Measurements from ENCODE around the gene ATG14.
"Not testable (repeated sequence)": the region's sequence is repeated elsewhere in the genome, so short reads cannot be mapped to it uniquely, and the experiment has no call there.

Gene ATG14

DNA sequence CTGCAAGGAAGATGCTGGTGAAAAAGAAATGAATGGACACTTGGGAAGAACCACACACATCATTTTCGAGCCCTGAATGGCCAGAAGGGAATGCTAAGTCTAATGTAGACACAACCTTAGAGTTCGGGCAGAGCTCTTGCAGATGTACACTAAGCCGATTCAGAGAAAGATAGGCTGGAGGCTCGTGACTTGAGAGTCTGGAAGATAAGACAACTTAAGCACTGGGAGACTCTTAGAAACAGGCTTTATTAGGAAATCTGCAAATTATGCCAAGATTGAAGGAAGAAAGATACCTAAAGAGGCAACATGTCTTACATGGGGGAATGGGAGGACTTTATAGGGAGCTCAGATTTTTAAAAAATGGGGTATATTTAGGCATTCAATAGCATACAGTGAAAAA is 15.3 kb upstream of the ATG14 start:
- TF ChIP-seq CTCF (IDR thresholded peaks at IDR 0.05; ENCODE audit: low read depth, low read length, missing control alignments), result no peak
- no peak for DNase-seq (ENCODE audit: extremely low read depth, low read depth)
- H3K4me3 ChIP-seq (replicated peaks; ENCODE audit: low read depth, low read length), result no peak overlapping the region

DNA sequence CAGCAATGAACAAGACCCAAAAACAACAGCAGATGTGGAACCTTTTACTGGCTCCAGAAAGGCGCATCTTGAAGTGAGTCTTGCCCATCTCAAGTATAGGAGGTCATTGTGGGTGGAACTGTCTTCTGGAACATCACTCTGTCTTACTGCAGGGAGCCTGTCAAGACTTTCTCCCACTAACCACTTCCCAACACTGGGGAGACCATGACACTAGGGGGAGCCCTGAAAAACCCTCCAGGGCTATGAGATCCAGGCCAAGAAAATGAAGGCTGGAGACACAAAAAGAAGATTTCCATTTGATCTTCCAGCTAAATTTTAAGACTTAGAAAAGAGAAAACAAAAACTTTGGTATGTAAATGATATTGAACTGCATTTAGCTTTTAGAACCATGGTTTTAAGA is 13.5 kb upstream of the ATG14 start:
- peak; percentile 28 for TF ChIP-seq CTCF (IDR thresholded peaks at IDR 0.05; ENCODE audit: low read depth, low read length, missing control alignments)
- no peak for DNase-seq (ENCODE audit: extremely low read depth, low read depth)
- H3K4me3 ChIP-seq (replicated peaks; ENCODE audit: low read depth, low read length), result no peak overlapping the region

DNA sequence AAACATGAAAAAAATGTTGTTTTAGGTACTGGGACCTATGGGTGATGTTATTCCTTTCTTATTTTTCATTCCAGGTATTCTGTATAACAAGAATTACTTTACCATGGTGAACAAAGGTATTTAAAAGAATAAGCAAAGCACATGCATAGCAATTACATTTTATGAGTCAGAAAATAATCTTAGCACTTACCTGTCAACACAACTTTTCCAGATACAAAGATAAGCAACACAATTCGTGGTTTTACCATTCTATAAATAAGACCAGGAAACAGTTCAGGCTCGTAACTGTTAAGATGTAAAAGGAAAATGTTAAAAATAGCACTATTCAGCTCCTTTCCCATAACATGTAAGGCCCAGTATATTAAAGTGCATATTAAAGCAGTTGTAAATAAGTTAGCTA is 12.3 kb upstream of the ATG14 start:
- H3K4me3 ChIP-seq (replicated peaks; ENCODE audit: low read depth, low read length), result no peak overlapping the region
- no peak for DNase-seq (ENCODE audit: extremely low read depth, low read depth)
- no peak for TF ChIP-seq CTCF (IDR thresholded peaks at IDR 0.05; ENCODE audit: low read depth, low read length, missing control alignments)

- DNase-seq (ENCODE audit: extremely low read depth, low read depth), result not testable (repeated sequence)
These were observed 10.7 kb upstream of the ATG14 start for GRCh38 chr14:55422338-55422737.

DNA sequence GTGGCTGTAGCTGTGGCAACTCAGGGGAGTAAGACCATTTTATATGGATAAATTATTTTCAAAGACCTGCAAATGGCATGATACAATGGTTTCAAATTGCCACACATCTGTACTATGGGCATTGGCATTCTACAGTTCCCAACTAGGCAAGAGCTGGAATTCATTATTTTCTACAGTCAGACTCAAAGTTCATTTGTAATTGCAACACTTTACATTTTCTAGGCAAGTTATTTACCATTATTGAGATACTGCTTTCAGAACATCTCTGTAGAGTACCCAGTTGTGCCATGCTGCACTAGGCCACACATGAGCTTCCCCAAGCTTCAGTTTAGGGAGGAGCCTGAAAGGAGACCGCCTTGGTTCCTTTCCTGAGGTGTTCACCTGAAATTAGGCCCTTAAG is 8.0 kb upstream of the ATG14 start:
- no peak for DNase-seq (ENCODE audit: extremely low read depth, low read depth)
- TF ChIP-seq CTCF (IDR thresholded peaks at IDR 0.05; ENCODE audit: low read depth, low read length, missing control alignments), result no peak
- no peak overlapping the region for H3K4me3 ChIP-seq (replicated peaks; ENCODE audit: low read depth, low read length)

More at GRCh38 chr14:55422338-55422737, 10.7 kb upstream of the ATG14 start:
- not testable (repeated sequence) for H3K4me3 ChIP-seq (replicated peaks; ENCODE audit: low read depth, low read length)

DNA sequence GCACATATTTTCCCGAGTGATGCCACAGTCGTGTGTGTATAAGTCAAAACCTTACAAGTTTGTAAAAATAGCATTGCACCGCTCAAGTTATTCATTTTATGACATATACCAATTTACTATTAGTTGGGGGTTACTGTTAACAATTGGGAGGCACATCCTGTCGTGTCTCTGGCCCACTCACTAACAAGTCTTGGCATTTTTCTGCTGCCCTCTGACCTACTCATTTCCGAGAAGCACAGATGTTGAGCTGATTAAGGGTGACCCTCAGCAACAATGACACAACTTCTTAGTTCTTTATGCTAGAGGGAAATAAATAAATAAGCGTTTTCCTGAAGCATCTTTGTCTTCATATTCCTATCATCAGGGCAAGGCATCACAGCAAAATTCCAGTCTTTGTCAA is 6.8 kb upstream of the ATG14 start:
- no peak for TF ChIP-seq CTCF (IDR thresholded peaks at IDR 0.05; ENCODE audit: low read depth, low read length, missing control alignments)
- no peak overlapping the region for H3K4me3 ChIP-seq (replicated peaks; ENCODE audit: low read depth, low read length)
- DNase-seq (ENCODE audit: extremely low read depth, low read depth), result no peak

- DNase-seq (ENCODE audit: extremely low read depth, low read depth), result no peak
- H3K4me3 ChIP-seq (replicated peaks; ENCODE audit: low read depth, low read length), result no peak overlapping the region
- TF ChIP-seq CTCF (IDR thresholded peaks at IDR 0.05; ENCODE audit: low read depth, low read length, missing control alignments), result no peak
These were observed 6.3 kb upstream of the ATG14 start for GRCh38 chr14:55417955-55418354.

All from HFF-Myc (cell line).